EL (cell line): ENCODE results near the gene TSPO.
"Not testable (repeated sequence)": the region's sequence is repeated elsewhere in the genome, so short reads cannot be mapped to it uniquely, and the experiment has no call there.

ENCODE experiments used
- DNase-seq: peaks from one replicate; pipeline ENCODE4 v3.0.0-alpha.2; 2016

The TSPO gene

DNA sequence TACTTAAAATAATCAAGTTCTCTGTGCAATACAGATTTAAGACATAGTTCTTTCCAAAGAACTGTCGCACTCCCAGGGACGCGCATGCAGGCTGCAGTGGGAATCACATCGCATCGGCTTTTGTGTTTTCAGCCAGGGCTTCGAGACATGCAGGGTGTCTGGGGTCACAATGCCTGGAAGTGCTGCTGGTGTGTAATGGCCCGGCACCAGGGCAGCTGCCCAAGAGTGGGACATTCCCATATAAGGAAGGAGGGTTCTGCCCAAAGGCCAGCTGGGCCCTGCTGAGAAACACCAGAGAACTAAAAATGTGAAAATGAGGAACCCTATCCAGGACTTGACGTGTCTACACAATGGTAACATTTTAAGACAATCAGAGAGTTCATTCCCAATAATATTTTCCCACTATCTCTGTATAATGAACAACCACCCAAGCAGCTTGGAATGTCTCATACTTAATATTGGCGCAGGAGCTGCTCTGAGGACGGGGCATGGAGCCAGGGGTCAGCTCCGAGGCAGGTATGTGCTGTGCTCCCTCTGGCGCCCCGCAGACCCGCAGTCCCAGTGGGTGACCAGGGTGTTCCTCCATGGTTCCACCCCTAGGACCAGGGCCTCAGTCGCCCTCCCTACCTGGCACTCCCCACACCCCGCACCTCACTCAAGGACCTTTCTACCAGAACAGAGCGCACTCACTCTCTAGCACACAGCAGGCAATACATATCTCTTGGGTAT, 19.4 kb upstream of the TSPO start:
- DNase-seq = no peak

DNA sequence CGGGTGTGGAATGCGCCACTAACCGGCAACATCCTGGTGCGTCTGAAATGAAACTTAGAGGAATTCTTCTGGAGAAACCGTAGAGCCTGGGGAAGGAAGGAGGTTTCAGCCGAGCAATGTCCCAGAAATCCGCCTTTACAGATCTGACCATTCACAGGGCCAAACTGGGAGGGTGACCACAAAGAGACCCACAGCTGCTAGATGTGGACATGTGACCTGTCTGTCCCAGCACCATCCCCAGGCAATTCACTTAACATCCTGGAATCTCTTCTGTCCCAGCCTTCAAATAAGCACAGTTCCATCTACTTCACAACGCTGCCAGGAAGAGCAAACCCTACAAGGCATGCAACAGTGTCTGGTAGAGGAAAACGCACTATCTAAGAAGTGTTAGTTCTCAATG, 18.0 kb upstream of the TSPO start:
- no peak for DNase-seq

DNA sequence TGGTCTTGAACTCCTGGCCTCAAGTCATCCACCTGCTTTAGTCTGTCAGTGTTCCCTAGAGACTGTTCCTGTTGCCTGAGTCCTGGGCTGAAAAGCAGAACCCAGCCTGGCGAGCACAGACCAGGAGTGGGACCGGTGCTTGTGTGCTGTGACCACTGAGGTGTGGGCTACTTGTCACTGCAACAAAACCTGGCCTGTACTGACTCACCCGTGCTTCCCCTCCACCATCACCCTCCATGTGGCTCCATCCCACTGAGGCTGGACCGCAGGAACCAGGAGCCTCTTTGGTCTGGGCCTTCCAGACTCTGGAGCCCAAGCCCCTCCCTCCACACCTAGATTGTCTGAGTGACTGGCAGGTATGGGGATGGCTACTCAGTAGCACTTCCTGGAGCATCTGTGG, 16.8 kb upstream of the TSPO start:
- no peak for DNase-seq

DNA sequence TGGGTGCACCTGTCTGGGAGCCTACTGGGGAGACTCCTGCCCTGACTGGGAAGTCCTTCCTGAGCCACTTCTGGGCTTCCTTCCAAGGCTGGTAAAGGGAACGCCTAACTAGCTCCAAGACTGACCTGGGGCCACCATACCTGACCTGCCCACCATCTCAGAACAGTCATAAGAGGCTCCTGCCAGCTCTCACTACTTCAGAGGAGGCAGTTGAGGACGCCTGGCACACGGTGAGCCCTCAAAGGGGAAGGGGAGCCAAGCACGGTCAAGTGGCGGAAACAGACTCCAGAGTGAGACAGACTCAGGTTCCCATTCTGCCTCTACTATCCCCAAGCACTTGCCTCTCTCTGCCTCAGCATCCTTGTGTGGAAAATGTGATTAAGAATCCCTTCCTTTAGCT, 15.8 kb upstream of the TSPO start:
- no peak for DNase-seq

DNA sequence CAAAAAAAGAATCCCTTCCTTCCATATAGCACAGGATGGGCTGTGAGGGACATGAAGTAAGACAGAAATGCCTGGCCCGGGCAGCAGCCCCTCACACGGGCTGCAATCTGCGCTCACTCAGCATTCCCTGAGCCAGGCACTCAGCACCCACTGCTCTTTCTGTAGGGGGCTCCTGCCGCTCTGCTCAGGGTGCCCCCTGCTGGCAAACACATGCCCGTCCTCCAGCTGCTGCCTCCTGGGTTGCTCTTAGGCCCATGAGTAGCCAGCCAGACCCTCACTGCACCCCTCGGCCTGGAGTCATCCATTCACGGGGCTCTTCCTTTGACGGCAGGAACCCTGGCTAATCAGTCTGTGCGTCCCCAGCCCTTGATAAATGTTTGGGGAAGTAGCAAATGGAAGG, 15.1 kb upstream of the TSPO start:
- DNase-seq = peak; percentile 41

DNA sequence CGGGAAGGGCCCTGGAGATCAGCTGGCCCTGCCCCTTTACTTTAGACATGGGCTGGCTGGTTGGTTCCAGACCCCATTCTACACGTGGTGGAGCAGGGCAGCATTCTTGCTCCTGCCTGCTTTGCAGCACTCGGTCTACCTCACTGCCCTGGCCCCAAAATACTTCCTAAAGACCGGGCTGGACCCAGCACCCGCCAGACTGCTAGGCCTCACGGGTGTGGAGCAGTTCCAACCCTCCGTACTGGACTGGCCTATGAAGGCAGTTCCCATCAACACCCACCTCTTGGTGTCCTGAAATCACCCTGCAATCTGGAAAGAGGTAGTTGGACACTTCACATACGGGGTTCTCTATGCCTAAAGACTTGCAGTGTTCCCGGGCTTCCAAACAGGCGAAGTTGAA, 14.6 kb upstream of the TSPO start:
- DNase-seq = no peak

DNA sequence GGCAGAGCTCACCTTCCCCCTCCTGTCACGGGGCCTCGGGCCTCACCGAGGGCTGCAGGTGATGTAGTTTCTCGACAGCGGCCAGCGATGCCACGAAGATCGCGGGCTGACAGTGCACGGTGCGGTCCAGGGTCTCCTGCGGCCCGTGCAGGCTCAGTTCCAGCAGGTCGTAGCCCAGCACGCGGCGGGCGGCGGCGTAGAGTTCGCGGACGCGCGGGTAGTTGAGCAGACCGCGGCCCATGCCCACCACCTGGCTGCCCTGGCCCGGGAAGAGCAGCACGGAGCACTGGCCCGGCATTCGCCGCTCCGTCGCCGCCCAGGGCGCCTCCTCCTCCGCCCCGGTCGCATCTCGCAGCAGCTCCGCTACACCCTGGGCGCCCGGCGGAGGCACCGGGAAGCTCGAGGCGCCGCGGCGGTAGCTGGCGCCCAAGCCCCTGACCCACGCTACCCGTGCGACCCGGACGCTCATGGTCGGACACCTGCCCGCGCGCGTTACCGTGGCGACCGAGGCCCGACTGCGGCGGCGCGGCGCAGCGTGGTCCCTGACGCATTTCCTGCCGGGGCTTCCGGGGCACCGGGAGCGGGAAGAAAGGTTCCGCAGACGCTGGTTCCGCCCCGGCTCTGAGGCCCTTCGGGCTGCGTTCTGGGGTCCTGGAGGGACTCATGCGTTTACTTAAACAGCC, 8.3 kb upstream of the TSPO start, which contains the start of gene MCAT:
Gene MCAT, minus strand, starts transcription at position 519 of the 683 bp plus-strand sequence. Its CDS starts 50 bp downstream, at position 469.
- peak; percentile 74 for DNase-seq

DNA sequence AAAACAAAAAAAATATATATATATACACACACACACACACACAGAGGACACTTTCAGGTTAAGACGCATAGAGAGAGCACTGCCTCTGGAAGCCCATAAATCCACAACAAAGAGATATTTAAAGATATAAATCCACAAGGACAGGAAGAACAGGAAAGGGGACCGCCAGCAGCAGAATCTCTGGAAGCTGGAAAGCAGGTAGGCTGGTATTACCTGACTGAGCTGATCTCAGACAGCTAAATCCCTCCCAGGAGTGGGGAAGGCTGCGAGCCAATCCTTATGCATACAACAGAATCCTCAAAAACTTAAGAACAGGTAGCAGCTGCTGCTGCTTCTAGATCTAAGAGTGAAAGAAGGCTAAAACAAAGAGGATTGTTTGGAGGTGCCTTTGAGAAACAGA, 6.4 kb upstream of the TSPO start:
- DNase-seq = no peak

DNA sequence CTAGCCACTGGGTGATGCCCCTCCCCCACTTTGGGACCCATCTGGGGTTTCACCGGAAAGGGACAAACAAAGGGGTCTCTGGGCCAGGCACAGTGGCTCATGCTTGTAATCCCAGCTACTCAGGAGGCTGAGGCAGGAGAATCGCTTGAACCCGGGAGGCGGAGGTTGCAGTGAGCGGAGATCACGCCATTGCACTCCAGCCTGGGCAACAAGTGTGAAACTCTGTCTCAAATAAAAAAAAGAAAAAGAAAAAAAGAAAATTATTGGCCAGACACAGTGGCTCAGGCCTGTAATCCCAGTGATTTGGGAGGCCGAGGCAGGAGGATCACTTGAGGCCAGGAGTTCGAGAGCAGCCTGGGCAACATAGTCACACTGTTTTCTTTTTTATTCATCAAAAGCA, 6.0 kb upstream of the TSPO start:
- DNase-seq = not testable (repeated sequence)

DNA sequence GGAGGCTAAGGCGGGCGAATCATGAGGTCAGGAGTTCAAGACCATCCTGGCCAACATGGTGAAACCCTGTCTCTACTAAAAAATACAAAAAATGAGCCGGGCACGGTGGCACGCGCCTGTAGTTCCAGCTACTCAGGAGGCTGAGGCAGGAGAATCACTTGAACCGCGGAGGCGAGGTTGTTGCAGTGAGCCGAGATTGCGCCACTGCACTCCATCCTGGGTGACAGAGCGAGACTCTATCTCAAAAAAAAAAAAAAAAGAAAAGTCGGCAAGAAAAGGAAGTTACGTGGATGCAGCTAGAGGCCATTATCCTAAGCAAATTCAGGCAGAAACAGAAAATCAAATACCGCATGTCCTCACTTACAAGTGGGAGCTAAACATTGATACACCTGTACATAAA, 5.0 kb upstream of the TSPO start:
- not testable (repeated sequence) for DNase-seq

DNA sequence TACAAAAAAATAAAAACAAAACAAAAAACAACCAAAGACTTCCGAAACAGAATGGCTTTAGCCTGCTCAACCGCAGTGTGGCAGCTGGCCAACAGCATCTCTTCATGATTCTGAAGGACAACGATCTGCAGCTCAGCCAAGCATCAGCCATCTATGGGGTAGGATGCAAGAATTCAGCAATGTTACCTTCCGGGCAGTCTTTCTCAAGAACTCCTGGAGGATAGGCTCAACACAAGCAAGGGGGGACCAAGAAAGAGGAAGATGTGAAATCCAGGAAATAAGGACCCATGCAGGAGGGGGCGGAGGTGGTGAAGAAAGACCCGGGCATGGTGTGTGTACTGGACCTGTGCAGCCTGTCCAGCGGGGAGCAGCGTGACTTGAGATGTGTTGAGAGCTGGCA, 3.5 kb upstream of the TSPO start:
- DNase-seq = no peak

DNA sequence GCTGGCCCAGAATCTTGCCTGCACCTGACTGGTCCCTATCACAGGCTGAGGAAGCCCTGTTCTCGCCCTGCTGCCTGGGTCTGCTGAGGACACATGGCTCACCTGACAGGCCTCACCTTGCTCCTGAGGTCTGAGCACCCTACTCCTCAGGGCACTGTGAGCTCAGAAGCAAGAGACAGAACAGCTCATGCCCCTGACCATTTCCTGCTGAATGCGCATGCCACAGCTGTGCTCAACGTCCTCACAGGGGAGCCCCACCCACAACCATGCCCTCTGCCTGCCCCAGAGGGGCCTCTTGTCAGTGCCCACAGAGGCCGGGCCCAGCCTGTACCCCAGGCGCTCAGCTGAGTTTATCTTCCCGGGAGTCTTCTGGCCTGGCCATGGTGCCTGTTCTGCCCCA, 2.8 kb upstream of the TSPO start:
- no peak for DNase-seq

DNA sequence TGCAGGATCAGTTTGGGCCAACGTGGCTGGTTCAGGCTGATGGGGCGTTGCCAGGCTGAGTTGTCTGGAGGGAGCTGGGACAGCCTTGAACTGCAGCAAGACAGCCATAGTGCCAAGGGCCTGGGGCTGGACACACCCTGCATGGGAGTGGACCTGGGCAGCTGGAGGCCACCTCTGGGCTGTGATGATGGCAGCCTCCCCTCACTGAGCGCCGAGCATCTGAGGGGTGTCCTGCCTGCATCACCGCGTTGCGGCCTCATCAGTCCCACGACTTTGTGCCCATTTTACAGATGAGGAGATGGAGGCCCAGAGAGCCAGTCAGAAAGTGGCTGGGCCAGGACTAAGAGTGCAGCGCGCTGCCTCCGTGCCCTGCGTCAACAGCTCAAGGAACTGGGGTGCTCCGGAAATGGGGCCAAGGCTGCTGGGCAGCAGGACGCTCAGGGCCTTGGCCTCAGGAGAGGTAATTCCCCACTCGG, 590 bp upstream of the TSPO start:
- DNase-seq = no peak

DNA sequence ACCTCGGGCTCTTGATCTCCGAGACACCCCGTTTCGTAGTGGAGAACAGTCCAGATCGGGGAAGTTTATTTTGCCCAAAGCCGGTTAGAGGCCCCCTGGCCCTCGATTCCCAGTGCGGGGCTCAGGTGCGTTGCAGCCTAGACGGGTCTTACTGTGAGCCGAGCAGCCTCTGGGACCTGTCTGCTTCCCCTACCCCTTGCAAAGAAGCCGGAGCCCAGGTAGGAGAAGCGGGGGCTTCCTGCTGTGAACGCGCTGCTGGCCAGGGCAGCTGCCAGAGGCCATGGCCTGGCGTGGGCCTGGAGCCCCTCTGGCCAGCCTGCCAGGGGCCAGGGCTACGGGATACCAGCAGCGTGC, 621 bp downstream of the TSPO start:
- no peak for DNase-seq

DNA sequence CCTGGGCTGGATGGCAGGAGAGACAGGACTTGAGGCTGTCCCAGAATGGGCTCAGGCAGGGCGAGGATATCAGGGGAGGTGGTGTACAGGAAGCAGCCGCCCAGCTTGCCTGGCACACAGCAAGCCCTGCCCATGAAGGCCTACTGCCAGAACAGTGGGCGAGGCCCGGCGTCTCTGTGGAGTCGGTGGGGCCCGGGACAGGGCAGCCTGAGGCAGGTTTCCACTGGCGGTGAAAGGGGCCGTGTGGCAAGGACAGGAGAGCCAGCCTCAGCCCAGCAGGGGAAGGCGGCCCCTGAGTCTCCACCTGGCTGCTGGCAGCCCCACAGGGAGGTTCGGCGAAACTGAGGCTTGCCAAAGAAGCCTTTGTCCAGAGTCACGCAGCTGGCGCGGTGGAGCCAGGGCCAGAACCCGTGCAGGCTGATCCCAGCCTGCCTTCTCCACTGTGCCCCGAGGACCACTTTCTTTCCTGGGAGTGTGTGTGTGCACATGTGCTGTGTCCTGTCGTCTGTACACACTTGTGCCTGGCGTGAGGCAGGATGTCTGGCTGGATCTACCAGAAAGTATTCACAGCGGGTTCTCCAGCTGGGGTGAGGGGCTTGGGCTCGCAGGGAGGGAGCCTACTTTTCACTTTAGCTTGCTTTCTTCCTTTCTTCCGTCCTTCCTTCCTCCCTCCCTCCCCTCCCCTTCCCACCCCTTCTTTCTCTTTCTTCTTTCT, 1.2 kb downstream of the TSPO start:
- DNase-seq = peak; percentile 67

DNA sequence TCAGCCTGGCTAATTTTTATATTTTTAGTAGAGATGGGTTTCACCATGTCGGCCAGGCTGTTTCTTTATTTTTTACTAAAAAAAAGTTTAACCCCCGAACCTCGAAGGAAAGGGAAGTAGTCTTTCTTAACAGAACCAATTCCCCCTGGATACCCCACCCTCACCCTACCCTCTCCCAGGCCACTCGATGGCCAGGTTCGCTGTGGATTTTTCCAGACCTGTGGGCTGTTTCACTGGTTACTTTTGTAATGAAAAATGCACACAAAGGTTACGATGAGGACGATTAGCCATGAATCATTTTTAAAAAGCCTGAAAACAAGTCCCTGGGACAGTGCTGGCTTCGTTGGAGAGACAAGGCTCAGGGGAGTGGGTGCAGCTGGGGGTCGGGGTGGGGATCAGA, 2.5 kb downstream of the TSPO start:
- DNase-seq = no peak

DNA sequence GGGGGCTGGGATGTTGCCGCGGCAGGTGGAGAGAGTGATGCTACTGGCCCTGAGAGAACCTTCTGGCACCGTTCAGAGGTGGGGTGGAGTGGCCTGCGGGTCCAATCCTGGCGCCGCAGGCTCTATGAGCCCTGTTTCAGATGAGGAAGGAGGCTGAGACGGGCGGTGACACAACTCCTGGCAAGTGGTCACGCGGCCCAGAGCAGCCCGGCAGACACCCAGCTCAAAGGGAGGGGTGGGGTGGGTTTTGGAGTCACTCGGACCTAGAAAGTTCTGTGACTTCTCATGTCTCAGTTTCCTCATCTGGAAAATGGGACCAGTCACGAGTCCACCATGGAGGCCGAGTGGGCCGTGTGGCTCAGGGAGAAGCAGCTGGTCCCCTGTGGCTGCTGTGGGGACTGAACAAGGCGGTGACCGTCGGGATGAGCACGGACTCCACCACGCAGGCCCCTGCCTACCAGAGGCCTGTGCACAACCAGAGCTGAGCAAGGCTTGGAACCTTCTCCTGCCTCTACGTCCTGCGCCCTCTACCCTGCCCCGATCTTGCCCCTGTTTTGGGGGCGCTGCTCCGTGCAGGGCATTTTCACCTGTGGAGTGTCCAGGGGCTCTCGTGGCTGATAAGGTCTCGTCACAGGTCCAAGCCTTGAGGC, 3.7 kb downstream of the TSPO start:
- no peak for DNase-seq

DNA sequence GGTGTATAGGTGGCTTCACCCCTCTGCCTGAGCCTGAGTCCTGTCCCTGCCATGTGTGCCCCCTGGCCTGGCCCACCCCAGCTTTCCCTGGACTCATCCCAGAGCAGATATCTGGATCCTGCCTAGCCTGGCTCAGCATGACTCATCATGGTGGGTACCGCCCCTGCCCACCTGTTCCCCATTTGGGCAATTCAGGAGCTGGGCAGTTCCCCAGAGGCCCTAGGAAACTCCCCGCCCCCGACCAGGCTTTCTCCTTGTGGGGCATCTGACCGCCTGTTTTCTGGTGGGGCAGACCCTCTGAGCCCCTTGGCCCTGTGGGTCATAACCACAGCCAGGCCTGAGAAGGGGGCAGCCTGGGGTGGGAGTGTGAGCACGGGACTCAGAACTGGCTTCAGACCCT, 4.4 kb downstream of the TSPO start:
- no peak for DNase-seq

DNA sequence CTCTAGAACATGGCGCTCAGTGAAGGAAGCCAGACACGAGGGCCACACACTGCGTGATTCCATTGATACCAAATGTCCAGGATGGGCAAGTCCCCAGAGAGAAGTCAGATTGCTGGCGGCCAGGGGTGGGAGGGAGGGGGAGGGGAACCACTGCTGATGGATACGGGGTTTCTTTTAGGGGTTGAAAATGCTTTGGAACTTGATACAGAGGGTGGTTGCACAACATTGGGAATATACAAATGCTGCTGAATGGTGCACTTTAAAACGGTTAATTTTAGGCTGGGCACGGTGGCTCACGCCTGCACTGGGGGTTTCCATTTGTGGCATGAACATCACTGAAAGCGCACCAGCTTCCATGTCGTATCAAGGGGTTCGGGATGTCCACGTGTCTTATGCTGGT, 5.1 kb downstream of the TSPO start:
- no peak for DNase-seq

DNA sequence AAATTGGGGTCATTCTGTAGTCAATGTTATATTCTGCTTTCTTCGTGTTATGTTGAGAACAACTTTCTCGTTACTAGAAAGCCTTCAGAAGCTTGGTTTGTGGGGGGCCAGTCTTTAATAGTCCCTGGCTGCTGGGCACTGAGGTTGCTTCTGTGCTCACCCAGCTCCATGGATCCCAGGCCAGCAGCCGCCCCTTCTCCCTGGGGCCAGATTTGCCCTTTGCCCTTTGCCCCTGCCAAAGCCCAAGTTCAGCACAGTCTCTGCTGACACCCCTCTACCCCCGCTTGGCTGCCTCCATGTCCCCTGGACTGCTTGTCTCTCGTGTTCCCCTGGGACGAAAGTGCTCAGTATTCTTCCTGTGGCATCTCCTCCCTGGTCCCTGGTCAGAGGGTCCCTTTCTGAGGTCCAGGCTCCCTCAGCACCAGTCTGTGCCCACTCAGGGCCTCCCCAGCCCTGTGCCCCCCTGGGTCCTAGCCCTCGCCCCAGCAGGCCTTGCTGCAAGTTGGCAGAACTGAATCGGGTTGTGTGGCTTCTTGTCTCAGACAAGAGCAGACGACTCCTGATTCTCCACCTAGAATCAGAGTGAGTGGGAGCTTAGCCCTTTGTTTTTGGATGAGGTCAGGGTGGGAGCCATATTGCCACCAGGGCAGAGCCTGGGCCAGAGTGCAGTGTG, 6.7 kb downstream of the TSPO start:
- DNase-seq = no peak

DNA sequence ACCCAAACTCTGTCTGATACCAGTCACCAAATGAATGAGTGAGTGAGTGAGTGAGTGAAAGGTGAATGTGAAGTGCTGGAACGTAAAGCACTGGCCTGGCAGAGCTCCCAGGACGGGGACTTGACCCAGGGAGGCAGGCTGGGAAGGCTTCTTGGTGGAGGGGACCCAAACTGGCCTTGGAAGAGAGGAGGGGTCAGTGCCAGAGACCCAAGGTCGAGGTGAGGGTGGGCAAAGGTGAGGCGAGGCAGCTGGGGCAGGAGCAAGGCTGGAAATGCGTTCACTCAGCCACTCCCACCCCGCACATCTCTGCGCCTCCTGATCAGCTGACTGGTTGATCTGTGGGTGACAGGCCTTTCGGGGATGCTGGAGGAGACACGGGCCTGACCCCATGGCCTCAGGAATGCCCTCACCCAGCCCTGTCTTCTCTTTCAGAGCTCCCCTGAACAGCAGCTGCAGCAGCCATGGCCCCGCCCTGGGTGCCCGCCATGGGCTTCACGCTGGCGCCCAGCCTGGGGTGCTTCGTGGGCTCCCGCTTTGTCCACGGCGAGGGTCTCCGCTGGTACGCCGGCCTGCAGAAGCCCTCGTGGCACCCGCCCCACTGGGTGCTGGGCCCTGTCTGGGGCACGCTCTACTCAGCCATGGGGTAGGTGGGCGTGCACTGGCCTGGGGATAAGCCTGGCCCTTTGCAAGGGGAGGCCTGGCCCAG, 7.6 kb downstream of the TSPO start:
- no peak for DNase-seq

DNA sequence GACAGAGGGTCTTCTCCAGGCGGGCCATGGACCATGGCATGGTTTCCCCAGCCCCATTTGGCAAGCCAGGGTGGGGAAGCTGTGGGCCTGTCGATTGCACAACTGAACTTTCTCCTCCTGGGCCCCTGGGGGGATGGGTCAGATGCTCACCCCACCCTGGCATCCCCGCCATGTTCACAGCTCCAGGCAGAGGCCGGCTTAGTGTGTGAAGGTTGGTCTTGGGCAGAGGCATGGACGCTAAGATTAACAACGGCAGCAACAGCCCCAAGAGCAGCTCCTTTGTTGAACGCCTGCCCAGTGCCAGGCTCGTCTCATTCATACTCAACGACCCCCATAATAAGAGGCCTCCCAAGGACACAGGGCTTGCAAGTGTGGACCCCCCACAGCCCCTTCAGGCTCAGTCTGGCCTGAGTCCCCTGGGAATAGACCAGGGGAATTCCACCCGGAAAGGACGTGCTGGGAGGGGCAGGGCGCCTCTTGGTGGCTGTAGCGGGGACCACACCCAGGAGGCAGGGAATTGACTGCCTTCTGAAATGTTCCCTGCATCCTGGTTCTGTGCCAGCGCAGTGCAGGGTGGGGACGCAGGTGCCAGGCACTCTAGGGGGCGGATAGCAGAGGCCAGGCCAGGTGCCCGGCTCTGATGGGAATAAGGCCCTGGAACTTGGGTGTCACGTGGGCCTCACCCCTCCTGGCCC, 8.3 kb downstream of the TSPO start:
- DNase-seq = no peak
